Loucy (cell line): ENCODE results near the gene SLC26A9.

ENCODE experiments used
- H2AFZ ChIP-seq: fragments of 200-600 bp; sonication (generic); 2 replicates; pipeline ENCODE4 v1.6.0; 2016; ENCODE audit warnings: antibody characterized with exemption, mild to moderate bottlenecking, low read length, moderate library complexity
- H3F3A ChIP-seq: fragments of 200-600 bp; 2 replicates; pipeline ENCODE4 v1.6.0; 2016; ENCODE audit warnings: antibody characterized with exemption, low read depth, mild to moderate bottlenecking
- H3K27me3 ChIP-seq: fragments of 200-600 bp; sonication (generic); 2 replicates; pipeline ENCODE4 v1.6.1; 2014; ENCODE audit warnings: low read length, mild to moderate bottlenecking; ENCODE audit not compliant: insufficient read depth, poor library complexity, severe bottlenecking
- H3K36me3 ChIP-seq: fragments of 200-600 bp; sonication (generic); 2 replicates; pipeline ENCODE4 v1.6.1; 2016; ENCODE audit warnings: low read length; ENCODE audit not compliant: insufficient read depth
- H3K4me1 ChIP-seq: fragments of 200-600 bp; sonication (generic); 2 replicates; pipeline ENCODE4 v1.5.1; 2014; ENCODE audit warnings: low read length, mild to moderate bottlenecking; ENCODE audit not compliant: insufficient read depth, poor library complexity, severe bottlenecking
- H3K4me2 ChIP-seq: fragments of 200-600 bp; sonication (generic); 2 replicates; pipeline ENCODE4 v1.6.0; 2014; ENCODE audit warnings: antibody characterized with exemption, low read length, low read depth, mild to moderate bottlenecking; ENCODE audit not compliant: poor library complexity, severe bottlenecking
- H3K4me3 ChIP-seq: fragments of 200-600 bp; sonication (generic); 2 replicates; pipeline ENCODE4 v1.5.1; 2014; ENCODE audit warnings: low read length, mild to moderate bottlenecking, mixed read lengths; ENCODE audit not compliant: poor library complexity, severe bottlenecking
- H3K79me2 ChIP-seq: fragments of 200-600 bp; sonication (generic); 2 replicates; pipeline ENCODE4 v1.6.1; 2014; ENCODE audit warnings: low read length; ENCODE audit not compliant: insufficient read depth
- H3K9ac ChIP-seq: fragments of 200-600 bp; sonication (generic); 2 replicates; pipeline ENCODE4 v1.6.0; 2014; ENCODE audit warnings: mild to moderate bottlenecking, low read depth, low read length, moderate library complexity; ENCODE audit not compliant: poor library complexity, severe bottlenecking
- H3K9me2 ChIP-seq: fragments of 200-600 bp; sonication (generic); replicated peaks from 2 replicates; pipeline ENCODE4 v1.6.1; 2016; ENCODE audit warnings: low read depth, low read length, mixed read lengths
- H3K9me3 ChIP-seq: fragments of 200-600 bp; sonication (generic); 2 replicates; pipeline ENCODE4 v1.6.1; 2014; ENCODE audit warnings: mild to moderate bottlenecking, antibody characterized with exemption, low read length, low read depth; ENCODE audit not compliant: insufficient read depth
- H4K20me1 ChIP-seq: fragments of 200-600 bp; sonication (generic); 2 replicates; pipeline ENCODE4 v1.6.0; 2014; ENCODE audit warnings: antibody characterized with exemption, low read length, mild to moderate bottlenecking; ENCODE audit not compliant: insufficient read depth, poor library complexity, severe bottlenecking
- CTCF ChIP-seq: fragments of 200-600 bp; sonication (generic); conservative IDR thresholded peaks from 2 replicates; pipeline ENCODE4 v1.5.1; 2014; ENCODE audit warnings: mild to moderate bottlenecking, antibody characterized with exemption, low read length
- EZH2phosphoT487 ChIP-seq: fragments of 200-600 bp; IDR thresholded peaks from 2 replicates; pipeline ENCODE4 v1.6.1; 2018; ENCODE audit warnings: antibody characterized with exemption, mild to moderate bottlenecking, moderate library complexity, borderline replicate concordance

SLC26A9 gene

DNA sequence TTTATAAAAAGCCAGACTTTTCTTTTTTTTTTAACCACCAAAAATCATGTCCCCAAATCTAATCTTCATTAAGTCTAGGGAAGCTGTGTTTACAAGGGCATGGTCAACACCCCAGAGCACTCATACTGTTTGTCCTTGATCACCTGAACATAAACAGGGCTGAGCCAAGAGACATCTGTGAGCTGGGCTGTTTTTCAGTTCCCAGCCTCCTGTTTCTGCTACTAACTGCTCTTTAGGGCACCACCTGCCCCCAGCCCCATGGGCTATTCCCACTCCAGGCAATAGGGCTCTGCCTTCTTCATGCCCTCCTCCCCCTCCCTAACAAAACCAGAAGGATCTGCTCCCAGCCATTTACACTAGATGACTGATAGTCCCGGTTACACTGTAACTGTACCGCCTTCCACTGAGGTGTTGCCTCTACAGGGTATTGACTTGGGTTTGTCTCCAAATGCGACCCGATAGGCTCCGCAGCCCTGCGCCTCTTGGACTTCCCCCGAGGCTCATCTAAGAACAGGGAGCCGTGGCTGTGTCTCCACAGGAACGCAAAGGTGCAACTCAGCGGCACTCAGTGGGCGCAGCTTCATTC is 11.7 kb upstream of the SLC26A9 start:
- TF ChIP-seq EZH2phosphoT487 (no peak), CTCF (no peak)
- no peaks in the 10 kb centered on the region for H3K4me1 ChIP-seq
- no peaks in the 10 kb centered on the region for H3K27me3 ChIP-seq
- no peak overlapping the region for H3K4me2 ChIP-seq
- no peaks in the 10 kb centered on the region for H4K20me1 ChIP-seq
- no peaks in the 10 kb centered on the region for H3K9me2 ChIP-seq
- no peaks in the 10 kb centered on the region for H3K36me3 ChIP-seq
- no peaks in the 10 kb centered on the region for H3K9me3 ChIP-seq
- H3F3A ChIP-seq = no peaks in the 10 kb centered on the region
- H3K79me2 ChIP-seq = no peaks in the 10 kb centered on the region
- H3K4me3 ChIP-seq = no peak overlapping the region
- H2AFZ ChIP-seq = no peak overlapping the region
- no peak overlapping the region for H3K9ac ChIP-seq

DNA sequence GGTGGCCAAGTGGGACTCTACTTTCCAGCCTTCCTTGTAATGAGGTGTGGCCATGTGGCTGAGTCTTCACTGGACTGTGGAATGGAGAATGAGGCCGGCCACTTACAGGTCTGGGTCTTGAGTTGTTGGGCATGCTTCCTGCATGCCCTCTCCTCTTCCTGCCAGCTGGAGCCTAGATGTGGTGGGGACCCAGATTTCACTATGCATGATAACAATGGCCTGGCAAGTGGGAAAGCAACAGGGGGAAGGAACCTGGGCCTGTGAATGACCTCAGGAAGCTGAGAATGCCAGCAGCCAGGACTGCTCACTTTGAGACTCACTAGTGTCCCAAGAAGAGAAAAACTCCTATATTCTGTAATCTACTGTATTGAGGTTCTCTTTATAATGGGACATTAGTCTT is 8.5 kb upstream of the SLC26A9 start:
- no peaks in the 10 kb centered on the region for H3K9me3 ChIP-seq
- H3K4me3 ChIP-seq = no peak overlapping the region
- no peak overlapping the region for H2AFZ ChIP-seq
- H3K27me3 ChIP-seq = no peaks in the 10 kb centered on the region
- H3K4me1 ChIP-seq = no peaks in the 10 kb centered on the region
- H3K4me2 ChIP-seq = no peak overlapping the region
- H3K9me2 ChIP-seq = no peaks in the 10 kb centered on the region
- no peaks in the 10 kb centered on the region for H4K20me1 ChIP-seq
- no peaks in the 10 kb centered on the region for H3K79me2 ChIP-seq
- no peak overlapping the region for H3K9ac ChIP-seq
- H3K36me3 ChIP-seq = no peaks in the 10 kb centered on the region
- TF ChIP-seq CTCF = no peak
- TF ChIP-seq EZH2phosphoT487 = no peak
- no peaks in the 10 kb centered on the region for H3F3A ChIP-seq

GRCh38 chr1:205950826-205951549 is 7.7 kb upstream of the SLC26A9 start:
- H3K4me2 ChIP-seq = no peak overlapping the region
- no peak overlapping the region for H3K9ac ChIP-seq
- H3F3A ChIP-seq = no peaks in the 10 kb centered on the region
- H4K20me1 ChIP-seq = no peaks in the 10 kb centered on the region
- TF ChIP-seq EZH2phosphoT487 (no peak), CTCF (no peak)
- no peak overlapping the region for H3K4me3 ChIP-seq
- H3K79me2 ChIP-seq = no peaks in the 10 kb centered on the region
- H3K27me3 ChIP-seq = no peaks in the 10 kb centered on the region
- H3K36me3 ChIP-seq = no peaks in the 10 kb centered on the region
- no peaks in the 10 kb centered on the region for H3K9me2 ChIP-seq
- no peaks in the 10 kb centered on the region for H3K9me3 ChIP-seq
- H2AFZ ChIP-seq = no peak overlapping the region
- H3K4me1 ChIP-seq = no peaks in the 10 kb centered on the region
